ENCODE measurements around the gene CCDC73. TPM values are rescaled to one million over a fixed set of nuclear protein-coding genes. Genes with fewer than 3 reads are reported as not detected.
A peak's percentile ranks its signal among the peaks of the same experiment; 100 is the strongest.

Gene CCDC73
- total and polyA plus RNA-seq, 7 experiments from 2014 or later: not detected

- no peaks in the 10 kb centered on the region for H3K27me3 ChIP-seq (ENCODE audit: control insufficient read depth in 2 of 2, insufficient read depth in 2 of 2, low read length in 2 of 2)
- H3K4me1 Mint-ChIP-seq: peaks cover 0 to 23% (median 13%) of the 10 kb centered on the region in 7 donors
- ATAC-seq: no peak
- peak overlapping the region in 6 of 10 donors; percentile 17 to 83 (median 57) for H3K4me3 Mint-ChIP-seq
- H3K4me3 ChIP-seq (ENCODE audit: low read length): no peak overlapping the region
- intact Hi-C loops (cut with micrococcal nuclease): no loop called here
- H3K9me3 ChIP-seq (ENCODE audit: control insufficient read depth in 2 of 3, low read length in 3 of 3): no peaks in the 10 kb centered on the region
- no peak for DNase-seq
- H3K27ac ChIP-seq (ENCODE audit: low read depth, low read length): no peak overlapping the region
- H3K4me1 ChIP-seq (ENCODE audit: control insufficient read depth in 2 of 2, insufficient read depth in 2 of 2, low read length in 2 of 2): peaks cover 0 to 4% of the 10 kb centered on the region in 2 donors
- CTCF ChIA-PET: no interaction called here
- H3K36me3 Mint-ChIP-seq: no peaks in the 10 kb centered on the region
- peaks cover 38 to 42% (median 39%) of the 10 kb centered on the region in 5 donors for H3K27me3 Mint-ChIP-seq
- POLR2A ChIA-PET: no interaction called here
- H3K36me3 ChIP-seq (ENCODE audit: control insufficient read depth in 2 of 3, insufficient read depth in 3 of 3, low read length in 3 of 3): no peaks in the 10 kb centered on the region
- no peak overlapping the region for H3K27ac Mint-ChIP-seq
- peaks cover 0 to 3% (median 0%) of the 10 kb centered on the region in 11 donors for H3K9me3 Mint-ChIP-seq
Measured at GRCh38 chr11:32831221-32831620, 36.8 kb upstream of the CCDC73 start.

- H3K4me1 ChIP-seq (ENCODE audit: control insufficient read depth in 2 of 2, insufficient read depth in 2 of 2, low read length in 2 of 2): peaks cover 0 to 4% of the 10 kb centered on the region in 2 donors
- Mint-ChIP-seq H3K27ac (no peak overlapping the region), H3K36me3 (no peaks in the 10 kb centered on the region), H3K27me3 (peaks cover 37 to 42% (median 39%) of the 10 kb centered on the region in 5 donors), H3K4me3 (peak overlapping the region in 9 of 10 donors; percentile 17 to 83 (median 50)), H3K4me1 (peaks cover 0 to 23% (median 13%) of the 10 kb centered on the region in 7 donors), H3K9me3 (peaks cover 0 to 3% (median 0%) of the 10 kb centered on the region in 11 donors)
- no peaks in the 10 kb centered on the region for H3K9me3 ChIP-seq (ENCODE audit: control insufficient read depth in 2 of 3, low read length in 3 of 3)
- ChIA-PET CTCF (no interaction called here), POLR2A (no interaction called here)
- no peak overlapping the region for H3K27ac ChIP-seq (ENCODE audit: low read depth, low read length)
- H3K36me3 ChIP-seq (ENCODE audit: control insufficient read depth in 2 of 3, insufficient read depth in 3 of 3, low read length in 3 of 3): no peaks in the 10 kb centered on the region
- no peak overlapping the region for H3K4me3 ChIP-seq (ENCODE audit: low read length)
- H3K27me3 ChIP-seq (ENCODE audit: control insufficient read depth in 2 of 2, insufficient read depth in 2 of 2, low read length in 2 of 2): no peaks in the 10 kb centered on the region
- no peak for DNase-seq
- intact Hi-C loops (cut with micrococcal nuclease): no loop called here
- no peak for ATAC-seq
Measured at GRCh38 chr11:32830796-32831195, 36.3 kb upstream of the CCDC73 start.

- Mint-ChIP-seq H3K9me3 (peaks cover 0 to 3% (median 0%) of the 10 kb centered on the region in 11 donors), H3K36me3 (no peaks in the 10 kb centered on the region), H3K4me3 (peak overlapping the region in 9 of 10 donors; percentile 1 to 83 (median 53)), H3K4me1 (peaks cover 0 to 23% (median 13%) of the 10 kb centered on the region in 7 donors), H3K27ac (no peak overlapping the region), H3K27me3 (peaks cover 37 to 42% (median 39%) of the 10 kb centered on the region in 5 donors)
- ATAC-seq (no peak), DNase-seq (no peak)
- Histone ChIP-seq H3K4me1 (ENCODE audit: control insufficient read depth in 2 of 2, insufficient read depth in 2 of 2, low read length in 2 of 2) (peaks cover 0 to 4% of the 10 kb centered on the region in 2 donors), H3K9me3 (ENCODE audit: control insufficient read depth in 2 of 3, low read length in 3 of 3) (no peaks in the 10 kb centered on the region), H3K27ac (ENCODE audit: low read depth, low read length) (no peak overlapping the region), H3K4me3 (ENCODE audit: low read length) (no peak overlapping the region), H3K36me3 (ENCODE audit: control insufficient read depth in 2 of 3, insufficient read depth in 3 of 3, low read length in 3 of 3) (no peaks in the 10 kb centered on the region), H3K27me3 (ENCODE audit: control insufficient read depth in 2 of 2, insufficient read depth in 2 of 2, low read length in 2 of 2) (no peaks in the 10 kb centered on the region)
- ChIA-PET CTCF (no interaction called here), POLR2A (no interaction called here)
- intact Hi-C loops (cut with micrococcal nuclease): no loop called here
Measured at GRCh38 chr11:32830413-32830738, 35.9 kb upstream of the CCDC73 start.

- peaks cover 32 to 42% (median 39%) of the 10 kb centered on the region in 5 donors for H3K27me3 Mint-ChIP-seq
- ATAC-seq (peak; percentile 78), DNase-seq (peak in 3 of 9 donors; percentile 7 to 68 (median 31))
- no peak within 1 kb of the TSS for H3K27ac ChIP-seq (ENCODE audit: low read depth, low read length)
- intact Hi-C loops (cut with micrococcal nuclease): loop anchor here in 1 of 2 donors (2.0 kb wide), 1 partner anchor 63 kb away; the partner anchor contains the start of gene QSER1
- peak within 1 kb of the TSS; percentile 76 to 90 (median 82) for H3K4me3 Mint-ChIP-seq
- H3K4me1 Mint-ChIP-seq: peaks cover 0 to 23% (median 13%) of the 10 kb centered on the region in 7 donors
- no peaks in the 10 kb centered on the region for H3K9me3 ChIP-seq (ENCODE audit: control insufficient read depth in 2 of 3, low read length in 3 of 3)
- ChIA-PET POLR2A (no interaction called here), CTCF (no interaction called here)
- peaks cover 0 to 4% of the 10 kb centered on the region in 2 donors for H3K4me1 ChIP-seq (ENCODE audit: control insufficient read depth in 2 of 2, insufficient read depth in 2 of 2, low read length in 2 of 2)
- no peaks in the 10 kb centered on the region for H3K36me3 ChIP-seq (ENCODE audit: control insufficient read depth in 2 of 3, insufficient read depth in 3 of 3, low read length in 3 of 3)
- H3K9me3 Mint-ChIP-seq: peaks cover 0 to 3% (median 0%) of the 10 kb centered on the region in 11 donors
- H3K27ac Mint-ChIP-seq: peak within 1 kb of the TSS in 1 of 9 donors; percentile 80
- H3K4me3 ChIP-seq (ENCODE audit: low read length): peak within 1 kb of the TSS; percentile 52
- H3K36me3 Mint-ChIP-seq: no peaks in the 10 kb centered on the region
- H3K27me3 ChIP-seq (ENCODE audit: control insufficient read depth in 2 of 2, insufficient read depth in 2 of 2, low read length in 2 of 2): no peaks in the 10 kb centered on the region
Measured at GRCh38 chr11:32829680-32830412, 35.4 kb upstream of the CCDC73 start, which contains the start of gene PRRG4. Gene PRRG4 (plus strand): TSS chr11:32829927. CDS start chr11:32830530, 603 bp downstream.

- intact Hi-C loops (cut with micrococcal nuclease): loop anchor here in 1 of 2 donors (2.0 kb wide), 1 partner anchor 64 kb away; the partner anchor contains the start of gene QSER1
- no peak overlapping the region for H3K27ac ChIP-seq (ENCODE audit: low read depth, low read length)
- DNase-seq (no peak), ATAC-seq (no peak)
- no peaks in the 10 kb centered on the region for H3K9me3 ChIP-seq (ENCODE audit: control insufficient read depth in 2 of 3, low read length in 3 of 3)
- H3K4me3 ChIP-seq (ENCODE audit: low read length): peak overlapping the region; percentile 52
- Mint-ChIP-seq H3K9me3 (peaks cover 0 to 3% (median 0%) of the 10 kb centered on the region in 11 donors), H3K27me3 (peaks cover 31 to 42% (median 39%) of the 10 kb centered on the region in 5 donors), H3K36me3 (no peaks in the 10 kb centered on the region), H3K4me3 (peak overlapping the region; percentile 76 to 90 (median 82)), H3K4me1 (peaks cover 0 to 23% (median 13%) of the 10 kb centered on the region in 7 donors), H3K27ac (peak overlapping the region in 1 of 9 donors; percentile 80)
- ChIA-PET CTCF (interaction anchor here (0.7 kb wide), 1 partner anchor 45 kb away, joined by 4 read pairs; no protein-coding TSS in a partner anchor), POLR2A (no interaction called here)
- peaks cover 0 to 4% of the 10 kb centered on the region in 2 donors for H3K4me1 ChIP-seq (ENCODE audit: control insufficient read depth in 2 of 2, insufficient read depth in 2 of 2, low read length in 2 of 2)
- no peaks in the 10 kb centered on the region for H3K36me3 ChIP-seq (ENCODE audit: control insufficient read depth in 2 of 3, insufficient read depth in 3 of 3, low read length in 3 of 3)
- H3K27me3 ChIP-seq (ENCODE audit: control insufficient read depth in 2 of 2, insufficient read depth in 2 of 2, low read length in 2 of 2): no peaks in the 10 kb centered on the region
Measured at GRCh38 chr11:32829157-32829679, 34.8 kb upstream of the CCDC73 start.

DNA sequence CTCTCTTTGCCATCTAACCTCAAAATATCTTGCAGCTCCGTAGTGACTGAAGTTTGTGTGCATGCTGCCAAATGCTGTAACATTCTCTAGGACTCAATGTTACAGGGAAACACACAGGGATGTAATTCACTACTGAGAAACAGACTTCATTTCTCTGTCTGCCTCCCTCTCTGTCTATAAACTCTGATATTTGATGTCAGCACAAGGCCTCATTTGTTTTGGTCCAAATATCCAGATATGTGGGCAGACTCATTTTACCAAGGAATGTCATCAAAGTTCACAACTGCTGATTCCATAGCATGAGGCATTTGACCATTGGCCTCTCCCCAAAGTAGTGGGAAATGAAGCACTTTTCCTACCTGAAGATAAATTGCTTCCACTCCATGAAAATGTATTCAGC, 32.8 kb upstream of the CCDC73 start:
- Histone ChIP-seq H3K9me3 (ENCODE audit: control insufficient read depth in 2 of 3, low read length in 3 of 3) (no peaks in the 10 kb centered on the region), H3K36me3 (ENCODE audit: control insufficient read depth in 2 of 3, insufficient read depth in 3 of 3, low read length in 3 of 3) (no peaks in the 10 kb centered on the region), H3K4me3 (ENCODE audit: low read length) (no peak overlapping the region), H3K27ac (ENCODE audit: low read depth, low read length) (no peak overlapping the region), H3K4me1 (ENCODE audit: control insufficient read depth in 2 of 2, insufficient read depth in 2 of 2, low read length in 2 of 2) (peaks cover 0 to 4% of the 10 kb centered on the region in 2 donors), H3K27me3 (ENCODE audit: control insufficient read depth in 2 of 2, insufficient read depth in 2 of 2, low read length in 2 of 2) (no peaks in the 10 kb centered on the region)
- CTCF ChIA-PET: no interaction called here
- no peak for ATAC-seq
- H3K27ac Mint-ChIP-seq: no peak overlapping the region
- H3K4me1 Mint-ChIP-seq: peaks cover 0 to 23% (median 13%) of the 10 kb centered on the region in 7 donors
- peaks cover 27 to 41% (median 32%) of the 10 kb centered on the region in 5 donors for H3K27me3 Mint-ChIP-seq
- POLR2A ChIA-PET: no interaction called here
- no peaks in the 10 kb centered on the region for H3K36me3 Mint-ChIP-seq
- DNase-seq: no peak
- intact Hi-C loops (cut with micrococcal nuclease): no loop called here
- peaks cover 0 to 3% (median 0%) of the 10 kb centered on the region in 11 donors for H3K9me3 Mint-ChIP-seq
- H3K4me3 Mint-ChIP-seq: no peak overlapping the region

All from naive thymus-derived CD4-positive, alpha-beta T cell (primary cell).